Measurements from ENCODE around the gene ECHS1.

DNA sequence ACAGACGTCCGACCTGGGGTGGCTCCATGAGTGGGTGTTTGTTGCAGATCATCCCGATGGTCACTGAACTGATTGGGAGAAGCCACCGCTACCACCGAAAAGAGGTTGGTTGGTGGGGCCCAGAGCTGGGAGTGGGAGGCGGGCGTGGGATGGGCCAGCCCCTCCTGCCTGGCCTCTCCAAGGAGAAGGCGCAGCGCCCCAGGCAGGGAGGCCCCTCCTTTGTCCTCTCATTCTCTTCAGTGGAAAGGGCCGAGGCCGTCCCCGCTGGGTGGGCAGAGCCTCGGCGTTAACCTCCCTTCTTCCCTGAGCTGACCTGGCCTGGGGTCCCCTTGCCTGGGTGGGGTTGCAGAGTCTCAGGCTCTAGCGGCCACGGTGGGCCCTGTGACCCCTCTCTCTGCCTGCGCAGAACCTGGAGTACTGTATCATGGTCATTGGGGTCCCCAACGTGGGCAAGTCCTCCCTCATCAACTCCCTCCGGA, 26.0 kb upstream of the ECHS1 start:
- TF ChIP-seq, protein P1, sequence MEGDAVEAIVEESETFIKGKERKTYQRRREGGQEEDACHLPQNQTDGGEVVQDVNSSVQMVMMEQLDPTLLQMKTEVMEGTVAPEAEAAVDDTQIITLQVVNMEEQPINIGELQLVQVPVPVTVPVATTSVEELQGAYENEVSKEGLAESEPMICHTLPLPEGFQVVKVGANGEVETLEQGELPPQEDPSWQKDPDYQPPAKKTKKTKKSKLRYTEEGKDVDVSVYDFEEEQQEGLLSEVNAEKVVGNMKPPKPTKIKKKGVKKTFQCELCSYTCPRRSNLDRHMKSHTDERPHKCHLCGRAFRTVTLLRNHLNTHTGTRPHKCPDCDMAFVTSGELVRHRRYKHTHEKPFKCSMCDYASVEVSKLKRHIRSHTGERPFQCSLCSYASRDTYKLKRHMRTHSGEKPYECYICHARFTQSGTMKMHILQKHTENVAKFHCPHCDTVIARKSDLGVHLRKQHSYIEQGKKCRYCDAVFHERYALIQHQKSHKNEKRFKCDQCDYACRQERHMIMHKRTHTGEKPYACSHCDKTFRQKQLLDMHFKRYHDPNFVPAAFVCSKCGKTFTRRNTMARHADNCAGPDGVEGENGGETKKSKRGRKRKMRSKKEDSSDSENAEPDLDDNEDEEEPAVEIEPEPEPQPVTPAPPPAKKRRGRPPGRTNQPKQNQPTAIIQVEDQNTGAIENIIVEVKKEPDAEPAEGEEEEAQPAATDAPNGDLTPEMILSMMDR (conservative IDR thresholded peaks at IDR 0.05; ENCODE audit: low read length): no peak
- TF ChIP-seq EZH2phosphoT487 (IDR thresholded peaks at IDR 0.05; ENCODE audit: borderline replicate concordance, low read depth, low read length): no peak
